SK-N-SH (cell line): Measurements from ENCODE around the gene LUC7L2. TPM values are rescaled to one million over a fixed set of nuclear protein-coding genes. Genes with fewer than 3 reads are reported as not detected.

Experiments used
- CTCF ChIA-PET: fragments of 300-600, 350-600 bp; formaldehyde crosslinking; extraction: SDS; loops from one replicate; lab custom pipeline; 2021; lab: Yijun Ruan, JAX
- POLR2A ChIA-PET: fragments of 350-600 bp; sonication (Branson Sonifier 250); formaldehyde crosslinking; extraction: SDS; loops from one replicate; lab custom pipeline; 2020; ENCODE audit warnings: antibody characterized with exemption, inconsistent platforms; lab: Yijun Ruan, JAX
- DNase-seq: peaks from one replicate; pipeline ENCODE4 v3.0.0; 2012
- H2AFZ ChIP-seq: fragments of 200-600 bp; sonication (generic); 2 replicates; pipeline ENCODE4 v1.8.1; 2016; ENCODE audit warnings: antibody characterized with exemption, mild to moderate bottlenecking, low read depth
- H3F3A ChIP-seq: fragments of 200-600 bp; sonication (generic); replicated peaks from 2 replicates; pipeline ENCODE3; 2016; ENCODE audit warnings: antibody characterized with exemption, mild to moderate bottlenecking; ENCODE audit not compliant: insufficient read depth
- H3K27ac ChIP-seq, 2 experiments: fragments of 200-500 bp in 1 of 2; fragments of 200-600 bp in 1 of 2; sonication (Bioruptor generic) in 1 of 2; sonication (generic), shearing (Covaris generic) in 1 of 2; 2 replicates each; pipeline versions ENCODE4 v1.5.1 to v1.6.1; 2014 to 2016; ENCODE audit warnings: low read depth in 2 of 2, inconsistent platforms in 1 of 2, low read length in 1 of 2, mild to moderate bottlenecking in 1 of 2, mixed read lengths in 1 of 2
- H3K27me3 ChIP-seq: fragments of 200-600 bp; sonication (generic), shearing (Covaris generic); 2 replicates; pipeline ENCODE4 v1.6.1; 2016; ENCODE audit warnings: mixed run types; ENCODE audit not compliant: insufficient read depth
- H3K36me3 ChIP-seq, 2 experiments: fragments of 200-500 bp in 1 of 2; fragments of 200-600 bp in 1 of 2; sonication (Bioruptor generic) in 1 of 2; sonication (generic) in 1 of 2; replicated peaks in 1 of 2; 2 replicates each; pipeline versions ENCODE3 to v1.5.1; 2014 to 2016; ENCODE audit warnings: low read length in 1 of 2, mild to moderate bottlenecking in 1 of 2; ENCODE audit not compliant: insufficient read depth in 2 of 2, control insufficient read depth in 1 of 2
- H3K4me1 ChIP-seq, 2 experiments: fragments of 200-500 bp in 1 of 2; fragments of 200-600 bp in 1 of 2; sonication (Bioruptor generic) in 1 of 2; sonication (generic), shearing (Covaris generic) in 1 of 2; 2 replicates each; pipeline versions ENCODE4 v1.5.1 to v1.6.1; 2014 to 2016; ENCODE audit warnings: low read depth in 1 of 2, low read length in 1 of 2, mixed run types in 1 of 2; ENCODE audit not compliant: insufficient read depth in 2 of 2, control insufficient read depth in 1 of 2
- H3K4me2 ChIP-seq: fragments of 200-600 bp; sonication (generic), shearing (Covaris generic); 2 replicates; pipeline ENCODE4 v1.6.1; 2017; ENCODE audit warnings: mixed run types
- H3K4me3 ChIP-seq, 2 experiments: fragments of 200-500 bp in 1 of 2; fragments of 200-600 bp in 1 of 2; sonication (Bioruptor generic) in 1 of 2; sonication (generic), shearing (Covaris generic) in 1 of 2; 2 replicates each; pipeline versions ENCODE4 v1.5.1 to v1.8.1; 2014 to 2016; ENCODE audit warnings: low read depth in 2 of 2, inconsistent platforms in 1 of 2, low read length in 1 of 2, mild to moderate bottlenecking in 1 of 2, mixed read lengths in 1 of 2, moderate library complexity in 1 of 2
- H3K79me2 ChIP-seq: fragments of 200-600 bp; sonication (generic); 2 replicates; pipeline ENCODE4 v1.8.1; 2017; ENCODE audit warnings: mild to moderate bottlenecking; ENCODE audit not compliant: insufficient read depth
- H3K9ac ChIP-seq: fragments of 200-600 bp; sonication (generic); 2 replicates; pipeline ENCODE4 v1.6.1; 2017; ENCODE audit warnings: mixed run types
- H3K9me2 ChIP-seq: fragments of 200-600 bp; sonication (generic); 2 replicates; pipeline ENCODE4 v1.6.1; 2017; ENCODE audit warnings: mixed run types
- H3K9me3 ChIP-seq: fragments of 200-600 bp; sonication (generic); 2 replicates; pipeline ENCODE4 v1.6.1; 2017; ENCODE audit warnings: mixed run types, mild to moderate bottlenecking, moderate library complexity
- H4K20me1 ChIP-seq: fragments of 200-600 bp; sonication (generic); 2 replicates; pipeline ENCODE4 v1.6.1; 2017; ENCODE audit warnings: mild to moderate bottlenecking, mixed run types; ENCODE audit not compliant: insufficient read depth
- ELF1 ChIP-seq: IDR thresholded peaks from 2 replicates; pipeline ENCODE4 v1.4.0; 2012
- EZH2phosphoT487 ChIP-seq: fragments of 200-600 bp; sonication (generic); IDR thresholded peaks from 2 replicates; pipeline ENCODE4 v1.6.1; 2017; ENCODE audit warnings: low read depth, mixed run types, mild to moderate bottlenecking, antibody characterized with exemption, moderate library complexity, borderline replicate concordance
- FOSL2 ChIP-seq: IDR thresholded peaks from 2 replicates; pipeline ENCODE4 v1.4.0; 2012; ENCODE audit warnings: low read depth, mild to moderate bottlenecking, moderate library complexity, borderline replicate concordance
- FOXM1 ChIP-seq: IDR thresholded peaks from 2 replicates; pipeline ENCODE4 v1.4.0; 2012; ENCODE audit warnings: low read depth, mild to moderate bottlenecking
- MXI1 ChIP-seq: IDR thresholded peaks from 2 replicates; pipeline ENCODE4 v1.6.1; 2012; ENCODE audit warnings: mild to moderate bottlenecking, low read depth, low read length, improper control_type of control experiment
- POLR2AphosphoS5 ChIP-seq: IDR thresholded peaks from 2 replicates; pipeline ENCODE4 v1.6.1; 2012; ENCODE audit warnings: low read depth, low read length
- RAD21 ChIP-seq: IDR thresholded peaks from 2 replicates; pipeline ENCODE4 v1.6.1; 2012; ENCODE audit warnings: mild to moderate bottlenecking, low read length
- RCOR1 ChIP-seq: fragments of 150-350 bp; IDR thresholded peaks from 2 replicates; pipeline ENCODE4 v1.6.1; 2017; ENCODE audit warnings: antibody characterized with exemption, low read length
- TEAD4 ChIP-seq: IDR thresholded peaks from 2 replicates; pipeline ENCODE4 v1.4.0; 2012; ENCODE audit warnings: mild to moderate bottlenecking, borderline replicate concordance; ENCODE audit not compliant: insufficient read depth
- WGBS: methylation state at CpG from one replicate; pipeline ENCODE4 v1.1.6; 2017; ENCODE audit warnings: low lambda C conversion rate; 5-methylcytosine and 5-hydroxymethylcytosine counted together
- polyA plus RNA-seq, 3 experiments: library from polyadenylated mRNA; depleted of rRNA; stranded (reverse); fragments of >200 nt; gene quantifications; 2 replicates each; pipeline ENCODE4 v1.2.3, GENCODE V29; 2012
- TF ChIP-seq, protein P1 (sequence below): fragments of 150-350 bp; IDR thresholded peaks from 2 replicates; pipeline ENCODE4 v1.6.1; 2016; ENCODE audit warnings: mild to moderate bottlenecking, low read depth, low read length
- TF ChIP-seq, protein P2 (sequence below): fragments of 200-600 bp; sonication (generic); IDR thresholded peaks from 2 replicates; pipeline ENCODE4 v1.6.1; 2017; ENCODE audit warnings: antibody characterized with exemption, mild to moderate bottlenecking, moderate library complexity
- TF ChIP-seq, protein P3 (sequence below): IDR thresholded peaks from 2 replicates; pipeline ENCODE4 v1.4.0; 2012; ENCODE audit warnings: low read depth
- TF ChIP-seq, protein P4 (sequence below): IDR thresholded peaks from 2 replicates; pipeline ENCODE4 v1.6.1; 2012; ENCODE audit warnings: mild to moderate bottlenecking, low read depth, low read length, moderate library complexity

LUC7L2 gene
- polyA plus RNA-seq, 1 of the 3 experiments (the other 2 are of a cell fraction): 45.7 TPM

DNA sequence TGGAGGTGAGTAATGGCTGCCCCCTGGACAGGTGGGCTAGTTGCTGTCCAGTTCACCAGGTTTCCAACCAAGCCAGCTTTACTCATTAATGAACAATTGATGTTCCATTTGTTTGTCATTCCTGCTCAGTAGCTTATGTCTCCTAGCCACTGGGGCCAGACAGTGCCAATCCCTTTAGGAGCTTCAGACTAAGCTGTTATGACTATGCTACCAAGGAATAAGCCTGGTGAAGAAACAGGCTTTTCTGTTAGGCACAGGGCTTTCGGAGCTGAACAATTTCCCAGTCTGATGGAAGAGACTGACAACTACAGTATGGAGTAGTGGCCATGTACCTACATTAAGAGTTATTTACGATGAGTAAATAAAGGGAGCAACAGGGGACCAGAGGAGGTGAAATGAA is 20.7 kb upstream of the LUC7L2 start:
- no peak overlapping the region for H3K4me2 ChIP-seq
- no peaks in the 10 kb centered on the region for H3K9me2 ChIP-seq
- H2AFZ ChIP-seq: no peak overlapping the region
- no peak for DNase-seq
- ChIA-PET CTCF (interaction anchor here (0.8 to 3.7 kb wide), 5 partner anchors 13 to 27 kb away, joined by 3 to 11 read pairs (median 3); partner anchors contain the start of gene LUC7L2), POLR2A (interaction anchor here (1.2 kb wide), 1 partner anchor 21 kb away, joined by 3 read pairs; the partner anchor contains the start of gene LUC7L2)
- no peak overlapping the region for H3K27ac ChIP-seq
- H3K36me3 ChIP-seq: no peaks in the 10 kb centered on the region
- peaks cover 23% of the 10 kb centered on the region for H3K79me2 ChIP-seq
- no peak for TF ChIP-seq MXI1
- TF ChIP-seq, protein P1, sequence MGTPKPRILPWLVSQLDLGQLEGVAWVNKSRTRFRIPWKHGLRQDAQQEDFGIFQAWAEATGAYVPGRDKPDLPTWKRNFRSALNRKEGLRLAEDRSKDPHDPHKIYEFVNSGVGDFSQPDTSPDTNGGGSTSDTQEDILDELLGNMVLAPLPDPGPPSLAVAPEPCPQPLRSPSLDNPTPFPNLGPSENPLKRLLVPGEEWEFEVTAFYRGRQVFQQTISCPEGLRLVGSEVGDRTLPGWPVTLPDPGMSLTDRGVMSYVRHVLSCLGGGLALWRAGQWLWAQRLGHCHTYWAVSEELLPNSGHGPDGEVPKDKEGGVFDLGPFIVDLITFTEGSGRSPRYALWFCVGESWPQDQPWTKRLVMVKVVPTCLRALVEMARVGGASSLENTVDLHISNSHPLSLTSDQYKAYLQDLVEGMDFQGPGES: no peak
- TF ChIP-seq, protein P2, sequence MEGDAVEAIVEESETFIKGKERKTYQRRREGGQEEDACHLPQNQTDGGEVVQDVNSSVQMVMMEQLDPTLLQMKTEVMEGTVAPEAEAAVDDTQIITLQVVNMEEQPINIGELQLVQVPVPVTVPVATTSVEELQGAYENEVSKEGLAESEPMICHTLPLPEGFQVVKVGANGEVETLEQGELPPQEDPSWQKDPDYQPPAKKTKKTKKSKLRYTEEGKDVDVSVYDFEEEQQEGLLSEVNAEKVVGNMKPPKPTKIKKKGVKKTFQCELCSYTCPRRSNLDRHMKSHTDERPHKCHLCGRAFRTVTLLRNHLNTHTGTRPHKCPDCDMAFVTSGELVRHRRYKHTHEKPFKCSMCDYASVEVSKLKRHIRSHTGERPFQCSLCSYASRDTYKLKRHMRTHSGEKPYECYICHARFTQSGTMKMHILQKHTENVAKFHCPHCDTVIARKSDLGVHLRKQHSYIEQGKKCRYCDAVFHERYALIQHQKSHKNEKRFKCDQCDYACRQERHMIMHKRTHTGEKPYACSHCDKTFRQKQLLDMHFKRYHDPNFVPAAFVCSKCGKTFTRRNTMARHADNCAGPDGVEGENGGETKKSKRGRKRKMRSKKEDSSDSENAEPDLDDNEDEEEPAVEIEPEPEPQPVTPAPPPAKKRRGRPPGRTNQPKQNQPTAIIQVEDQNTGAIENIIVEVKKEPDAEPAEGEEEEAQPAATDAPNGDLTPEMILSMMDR: no peak
- TF ChIP-seq TEAD4: no peak
- TF ChIP-seq, protein P3, sequence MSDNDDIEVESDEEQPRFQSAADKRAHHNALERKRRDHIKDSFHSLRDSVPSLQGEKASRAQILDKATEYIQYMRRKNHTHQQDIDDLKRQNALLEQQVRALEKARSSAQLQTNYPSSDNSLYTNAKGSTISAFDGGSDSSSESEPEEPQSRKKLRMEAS: no peak
- TF ChIP-seq FOXM1: no peak
- TF ChIP-seq, protein P4, sequence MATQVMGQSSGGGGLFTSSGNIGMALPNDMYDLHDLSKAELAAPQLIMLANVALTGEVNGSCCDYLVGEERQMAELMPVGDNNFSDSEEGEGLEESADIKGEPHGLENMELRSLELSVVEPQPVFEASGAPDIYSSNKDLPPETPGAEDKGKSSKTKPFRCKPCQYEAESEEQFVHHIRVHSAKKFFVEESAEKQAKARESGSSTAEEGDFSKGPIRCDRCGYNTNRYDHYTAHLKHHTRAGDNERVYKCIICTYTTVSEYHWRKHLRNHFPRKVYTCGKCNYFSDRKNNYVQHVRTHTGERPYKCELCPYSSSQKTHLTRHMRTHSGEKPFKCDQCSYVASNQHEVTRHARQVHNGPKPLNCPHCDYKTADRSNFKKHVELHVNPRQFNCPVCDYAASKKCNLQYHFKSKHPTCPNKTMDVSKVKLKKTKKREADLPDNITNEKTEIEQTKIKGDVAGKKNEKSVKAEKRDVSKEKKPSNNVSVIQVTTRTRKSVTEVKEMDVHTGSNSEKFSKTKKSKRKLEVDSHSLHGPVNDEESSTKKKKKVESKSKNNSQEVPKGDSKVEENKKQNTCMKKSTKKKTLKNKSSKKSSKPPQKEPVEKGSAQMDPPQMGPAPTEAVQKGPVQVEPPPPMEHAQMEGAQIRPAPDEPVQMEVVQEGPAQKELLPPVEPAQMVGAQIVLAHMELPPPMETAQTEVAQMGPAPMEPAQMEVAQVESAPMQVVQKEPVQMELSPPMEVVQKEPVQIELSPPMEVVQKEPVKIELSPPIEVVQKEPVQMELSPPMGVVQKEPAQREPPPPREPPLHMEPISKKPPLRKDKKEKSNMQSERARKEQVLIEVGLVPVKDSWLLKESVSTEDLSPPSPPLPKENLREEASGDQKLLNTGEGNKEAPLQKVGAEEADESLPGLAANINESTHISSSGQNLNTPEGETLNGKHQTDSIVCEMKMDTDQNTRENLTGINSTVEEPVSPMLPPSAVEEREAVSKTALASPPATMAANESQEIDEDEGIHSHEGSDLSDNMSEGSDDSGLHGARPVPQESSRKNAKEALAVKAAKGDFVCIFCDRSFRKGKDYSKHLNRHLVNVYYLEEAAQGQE: no peak
- no peak for TF ChIP-seq FOSL2
- no peak for TF ChIP-seq RCOR1
- no peak for TF ChIP-seq ELF1
- TF ChIP-seq POLR2AphosphoS5: no peak
- no peak for TF ChIP-seq RAD21
- TF ChIP-seq EZH2phosphoT487: no peak
- H3K9ac ChIP-seq: no peak overlapping the region
- WGBS: 96% methylated on average over 2 of the region's 2 CpGs
- no peaks in the 10 kb centered on the region for H3K27me3 ChIP-seq
- H3K4me1 ChIP-seq: peaks cover 0 to 6% of the 10 kb centered on the region in 2 experiments; a peak in 2 of 4 replicates
- no peaks in the 10 kb centered on the region for H3K9me3 ChIP-seq
- H3K4me3 ChIP-seq: peak overlapping the region in 1 of 2 experiments; percentile 81; a peak in 1 of 4 replicates
- H3F3A ChIP-seq: peaks cover 21% of the 10 kb centered on the region
- H4K20me1 ChIP-seq: no peaks in the 10 kb centered on the region
